Left kidney (tissue), 2 donors: ENCODE data around the gene GGA3. TPM values are rescaled to one million over a fixed set of nuclear protein-coding genes. Genes with fewer than 3 reads are reported as not detected.
"Not testable (repeated sequence)": the region's sequence is repeated elsewhere in the genome, so short reads cannot be mapped to it uniquely, and the experiment has no call there.

ENCODE experiments used
- DNase-seq: peaks from one replicate; pipeline ENCODE4 v3.0.0-alpha.2; 2013
- polyA plus RNA-seq: library from polyadenylated mRNA; unstranded; fragments of 120-200 nt; gene quantifications from one replicate; pipeline ENCODE4 v1.2.1, GENCODE V29; 2013; ENCODE audit not compliant: insufficient read length

GGA3 gene
- polyA plus RNA-seq, 1 donor = 49.1 TPM

DNA sequence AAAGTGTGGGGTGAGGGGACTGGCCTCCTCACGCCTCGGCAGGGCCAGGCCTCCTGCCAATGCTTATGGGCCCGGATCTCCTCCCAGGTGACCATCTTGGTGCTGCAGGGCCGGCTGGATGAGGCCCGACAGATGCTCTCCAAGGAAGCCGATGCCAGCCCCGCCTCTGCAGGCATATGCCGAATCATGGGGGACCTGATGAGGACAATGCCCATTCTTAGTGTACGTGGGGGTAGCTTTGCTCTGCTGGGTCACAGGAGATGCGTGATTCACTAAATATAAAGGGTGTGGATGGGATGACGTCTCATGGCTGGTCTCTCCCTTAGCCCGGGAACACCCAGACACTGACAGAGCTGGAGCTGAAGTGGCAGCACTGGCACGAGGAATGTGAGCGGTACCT is 36.4 kb downstream of the GGA3 start:
- no peak for DNase-seq

DNA sequence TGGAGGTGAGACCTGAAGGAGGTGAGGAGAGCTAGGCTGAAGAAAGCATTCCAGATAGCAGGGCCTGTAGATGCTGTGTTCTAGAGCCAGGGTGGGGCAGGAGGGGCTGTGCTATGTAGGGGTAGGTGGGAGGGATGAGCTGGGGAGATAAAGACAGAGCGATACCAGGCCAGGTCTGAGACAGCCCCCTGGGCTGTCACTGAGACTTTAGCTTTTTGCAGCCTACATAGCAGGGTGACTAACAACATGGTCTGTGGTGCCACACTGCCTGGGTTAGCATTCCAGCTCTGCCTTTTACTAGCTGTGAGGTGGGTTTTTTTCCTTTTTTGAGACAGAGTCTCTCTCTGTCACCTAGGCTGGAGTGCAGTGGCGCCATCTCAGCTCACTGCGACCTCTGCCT is 41.6 kb downstream of the GGA3 start:
- no peak for DNase-seq

DNA sequence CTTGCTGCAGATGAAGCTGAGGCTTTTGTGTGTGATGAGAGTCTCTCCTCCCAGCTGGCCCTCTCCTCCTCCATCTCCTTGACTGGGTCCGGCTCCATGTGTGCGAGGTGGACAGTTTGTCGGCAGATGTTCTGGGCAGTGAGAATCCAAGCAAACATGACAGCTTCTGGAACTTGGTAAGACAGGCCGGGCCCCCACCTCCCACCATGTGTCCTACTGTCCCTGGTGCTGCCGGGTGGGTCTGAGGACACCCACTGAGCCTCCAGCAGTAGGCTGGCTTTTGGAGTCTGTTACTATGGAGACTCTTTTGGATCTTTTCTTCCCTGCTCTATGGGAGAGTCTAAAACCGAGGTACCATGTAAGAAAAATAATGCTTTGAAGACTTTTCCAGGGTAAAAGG is 43.3 kb downstream of the GGA3 start:
- no peak for DNase-seq

DNA sequence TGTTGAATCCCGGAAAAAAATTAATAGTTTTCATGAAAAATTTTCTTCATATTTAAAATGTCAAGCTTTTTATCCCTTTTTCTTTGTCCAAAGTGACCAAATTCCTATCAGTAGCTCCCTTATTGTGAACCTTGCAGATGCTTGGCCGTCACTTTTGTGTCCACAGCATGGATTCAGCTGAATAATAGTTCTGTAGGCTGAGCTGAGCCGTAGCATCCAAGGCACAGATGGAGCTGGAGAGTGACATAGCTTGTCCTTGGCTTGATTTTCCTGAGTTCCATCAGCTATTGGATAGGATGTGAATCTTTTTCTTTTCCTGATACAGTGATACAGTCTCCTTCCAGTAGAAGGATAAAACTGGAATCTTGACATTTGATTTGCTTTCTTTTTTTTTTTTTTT is 52.3 kb downstream of the GGA3 start:
- no peak for DNase-seq

DNA sequence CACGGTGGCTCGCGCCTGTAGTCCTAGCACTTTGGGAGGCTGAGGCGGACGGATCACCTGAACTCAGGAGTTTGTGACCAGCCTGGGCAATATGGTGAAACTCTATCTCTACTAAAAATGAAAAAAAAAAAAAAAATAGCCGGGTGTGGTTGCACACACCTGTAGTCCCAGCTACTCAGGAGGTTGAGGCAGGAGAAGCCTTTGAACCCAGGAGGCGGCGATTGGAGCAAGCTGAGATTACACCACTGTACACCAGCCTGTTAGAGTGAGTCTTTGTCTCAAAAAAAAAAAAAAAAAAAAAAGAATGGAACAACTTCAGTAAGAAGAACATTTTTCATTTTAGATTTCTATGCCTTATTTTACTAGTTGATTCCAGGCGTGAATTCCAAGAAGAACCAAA is 53.2 kb downstream of the GGA3 start:
- no peak for DNase-seq

DNA sequence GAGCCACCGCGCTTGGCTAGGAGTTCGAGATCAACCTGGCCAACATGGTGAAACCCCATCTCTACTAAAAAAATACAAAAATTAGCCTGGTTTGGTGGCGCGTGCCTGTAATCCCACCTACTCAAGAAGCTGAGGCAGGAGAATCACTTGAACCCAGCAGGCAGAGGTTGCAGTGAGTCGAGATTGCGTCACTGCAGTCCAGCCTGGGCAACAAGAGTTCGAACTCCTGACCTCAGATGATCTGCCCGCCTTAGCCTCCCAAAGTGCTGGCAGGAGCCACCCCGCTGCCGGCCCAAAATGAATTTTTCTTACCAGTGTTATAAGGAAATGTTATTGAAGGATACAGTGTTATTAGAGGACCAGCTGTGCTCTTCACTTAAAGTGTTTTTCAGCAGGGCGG is 53.6 kb downstream of the GGA3 start:
- no peak for DNase-seq

GRCh38 chr17:75207050-75207407 is 54.4 kb downstream of the GGA3 start:
- not testable (repeated sequence) for DNase-seq

DNA sequence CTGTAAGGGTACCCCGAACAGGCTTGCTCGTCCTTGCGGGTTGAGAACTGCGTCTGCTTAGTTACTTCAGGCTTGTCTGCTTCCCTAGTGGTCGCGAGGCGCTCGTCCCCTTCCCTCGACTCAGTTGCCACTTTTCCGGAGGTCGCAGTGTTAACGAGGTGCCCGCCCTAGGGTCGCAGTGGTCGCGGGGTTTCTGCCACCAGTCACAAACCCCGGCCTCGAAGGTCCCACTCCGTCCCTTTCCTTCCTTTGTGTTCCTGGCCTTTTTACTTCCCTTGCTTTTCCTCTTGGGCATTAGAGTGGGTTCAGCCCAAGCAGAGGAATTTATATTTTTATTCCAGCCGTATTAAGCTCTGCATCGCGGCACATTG is 55.6 kb downstream of the GGA3 start:
- DNase-seq = no peak

- DNase-seq = peak; percentile 92
Observed at GRCh38 chr17:75205037-75205792, 56.2 kb downstream of the GGA3 start, which contains the start of gene NUP85. Gene NUP85, plus strand, starts transcription at chr17:75205679. Its CDS starts 83 bp downstream, at chr17:75205762.

DNA sequence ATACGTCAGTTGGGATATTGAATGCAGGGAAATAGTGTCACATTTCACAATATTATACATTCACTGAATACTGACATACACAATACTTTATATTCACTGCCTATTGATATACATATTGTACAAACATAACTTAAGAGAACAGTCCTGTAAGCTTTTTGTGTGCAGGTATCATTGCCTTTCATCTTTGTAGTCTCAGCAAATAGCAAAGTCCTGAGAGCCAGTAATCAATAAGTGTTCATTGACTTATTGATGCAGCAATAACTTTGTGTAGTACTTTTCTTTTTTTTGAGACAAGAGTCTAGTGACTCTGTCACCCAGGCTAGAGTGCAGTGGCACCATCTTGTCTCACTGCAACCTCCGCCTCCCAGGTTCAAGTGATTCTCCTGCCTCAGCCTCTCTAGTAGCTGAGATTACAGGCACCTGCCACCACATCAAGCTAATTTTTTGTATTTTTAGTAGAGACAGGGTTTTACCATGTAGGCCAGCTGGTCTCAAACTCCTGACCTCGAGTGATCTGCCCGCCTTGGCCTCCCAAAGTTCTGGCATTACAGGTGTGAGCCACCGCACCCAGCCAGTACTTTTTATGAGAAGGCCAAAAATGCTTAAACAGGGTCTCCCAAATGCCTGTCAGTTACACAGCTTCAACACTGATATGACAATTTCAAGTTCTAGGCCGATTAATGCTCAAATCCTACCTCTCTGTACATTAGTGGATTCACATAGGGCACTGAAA is 61.4 kb downstream of the GGA3 start:
- no peak for DNase-seq

DNA sequence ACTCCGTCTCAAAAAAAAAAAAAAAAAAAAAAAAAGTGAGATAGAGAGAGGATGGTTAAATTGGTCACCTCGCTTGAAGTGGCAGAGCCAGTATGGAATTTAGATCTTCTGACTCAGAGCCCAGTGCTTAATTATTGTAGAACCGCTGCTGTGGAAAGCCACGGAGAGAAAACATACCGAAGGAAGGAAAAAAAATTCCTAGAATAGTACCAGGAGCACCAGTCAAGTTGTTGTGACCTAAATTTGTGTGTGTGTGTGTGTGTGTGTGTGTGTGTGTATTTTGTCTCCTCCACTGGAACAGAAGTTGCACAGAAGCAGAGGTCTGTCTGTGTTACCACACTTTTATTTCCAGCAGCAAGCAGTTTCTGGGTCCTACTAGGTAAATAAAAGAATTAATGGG is 66.5 kb downstream of the GGA3 start:
- no peak for DNase-seq

- no peak for DNase-seq
Observed at GRCh38 chr17:75191584-75191983, 69.8 kb downstream of the GGA3 start.

- no peak for DNase-seq
Observed at GRCh38 chr17:75188614-75189013, 72.8 kb downstream of the GGA3 start.

Other genes starting within 250 kb of the GGA3 start
- gene MRPL58, start 248.9 kb downstream of the GGA3 start, polyA plus RNA-seq = 28.0 TPM
- 325 TPM for gene ATP5PD, start 214.6 kb downstream of the GGA3 start, polyA plus RNA-seq
- 30.4 TPM for gene KCTD2, start 214.4 kb downstream of the GGA3 start, polyA plus RNA-seq
- 29.5 TPM for gene SLC16A5, start 173.7 kb downstream of the GGA3 start, polyA plus RNA-seq
- 14.0 TPM for gene ARMC7, start 151.6 kb downstream of the GGA3 start, polyA plus RNA-seq
- gene NT5C, start 129.9 kb downstream of the GGA3 start, polyA plus RNA-seq = 40.0 TPM
- 86.1 TPM for gene JPT1, start 107.1 kb downstream of the GGA3 start, polyA plus RNA-seq
- gene SUMO2, start 78.6 kb downstream of the GGA3 start, polyA plus RNA-seq = 705 TPM
- gene NUP85, start 55.9 kb downstream of the GGA3 start, polyA plus RNA-seq = 84.0 TPM
- gene MRPS7, start 273 bp upstream of the GGA3 start, polyA plus RNA-seq = 73.9 TPM
- 19.2 TPM for gene MIF4GD, start 9.6 kb upstream of the GGA3 start, polyA plus RNA-seq
- gene SLC25A19, start 27.8 kb upstream of the GGA3 start, polyA plus RNA-seq = 7.2 TPM
- 100 TPM for gene GRB2, start 144.1 kb upstream of the GGA3 start, polyA plus RNA-seq
- gene TMEM94, start 195.0 kb upstream of the GGA3 start, polyA plus RNA-seq = 97.0 TPM